Jurkat, Clone E6-1 (cell line): ENCODE data around the gene TDRKH.
"Not testable (repeated sequence)": the region's sequence is repeated elsewhere in the genome, so short reads cannot be mapped to it uniquely, and the experiment has no call there.

Experiments
- DNase-seq: peaks from one replicate; pipeline ENCODE4 v3.0.0-alpha.2; 2011; ENCODE audit warnings: low read depth, low spot score
- H3K4me3 ChIP-seq: 2 replicates; pipeline ENCODE4 v1.5.1; 2011; ENCODE audit warnings: mild to moderate bottlenecking, low read length, control low read depth, moderate library complexity

Gene TDRKH

GRCh38 chr1:151775894-151776664 is 14.2 kb downstream of the TDRKH start:
- no peak overlapping the region for H3K4me3 ChIP-seq
- no peak for DNase-seq

DNA sequence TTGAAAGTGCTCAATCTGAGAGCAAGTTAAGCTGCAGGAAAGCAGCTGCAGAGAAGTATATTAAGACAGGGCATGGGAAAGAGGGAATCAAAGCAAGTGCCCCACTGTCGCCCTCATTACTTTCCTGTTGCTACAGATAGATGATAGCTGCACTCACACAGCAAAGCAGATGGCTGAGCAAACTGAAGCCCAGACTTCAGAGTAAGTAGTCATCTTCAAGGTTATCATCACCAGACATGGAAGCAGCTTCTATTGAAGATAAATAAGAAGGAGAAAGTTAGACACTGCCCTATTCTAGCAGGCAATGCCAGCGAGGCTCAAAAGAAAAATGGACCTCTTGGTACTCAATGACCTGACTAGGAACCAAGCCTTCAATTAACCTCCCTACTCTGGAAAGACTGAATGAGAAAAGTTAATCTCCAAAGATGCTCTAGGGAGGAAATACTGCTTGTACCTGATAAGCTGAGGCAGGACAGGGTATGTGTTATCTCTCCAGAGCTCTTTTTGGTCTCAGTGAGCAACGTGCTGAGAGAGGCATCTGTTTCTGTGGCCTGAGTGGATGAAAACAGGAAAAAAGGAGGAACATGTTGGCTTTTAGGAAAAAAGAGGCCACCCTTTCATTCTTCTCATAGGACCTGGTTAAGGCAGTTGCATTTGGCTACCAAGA is 15.9 kb downstream of the TDRKH start:
- DNase-seq = no peak
- no peak overlapping the region for H3K4me3 ChIP-seq

DNA sequence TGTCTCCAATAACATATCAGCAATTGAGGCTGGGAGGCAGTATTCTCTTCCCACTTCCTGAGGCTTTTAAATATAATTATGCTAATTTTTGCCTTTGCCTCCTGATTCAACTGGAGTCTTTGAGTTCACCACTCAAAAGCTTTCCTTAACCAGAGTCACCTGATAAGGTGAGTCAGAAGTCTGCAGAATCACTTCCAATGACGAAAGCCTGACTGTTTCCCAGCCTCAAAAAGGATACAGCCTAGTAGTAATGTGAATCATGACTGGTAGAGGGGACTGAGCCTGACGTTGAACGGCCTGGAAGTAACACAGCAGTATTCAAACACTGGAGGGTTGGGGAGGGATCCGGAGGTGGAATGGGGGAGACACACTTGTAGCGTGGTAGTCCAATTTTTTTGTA is 16.6 kb downstream of the TDRKH start:
- no peak overlapping the region for H3K4me3 ChIP-seq
- DNase-seq = no peak

DNA sequence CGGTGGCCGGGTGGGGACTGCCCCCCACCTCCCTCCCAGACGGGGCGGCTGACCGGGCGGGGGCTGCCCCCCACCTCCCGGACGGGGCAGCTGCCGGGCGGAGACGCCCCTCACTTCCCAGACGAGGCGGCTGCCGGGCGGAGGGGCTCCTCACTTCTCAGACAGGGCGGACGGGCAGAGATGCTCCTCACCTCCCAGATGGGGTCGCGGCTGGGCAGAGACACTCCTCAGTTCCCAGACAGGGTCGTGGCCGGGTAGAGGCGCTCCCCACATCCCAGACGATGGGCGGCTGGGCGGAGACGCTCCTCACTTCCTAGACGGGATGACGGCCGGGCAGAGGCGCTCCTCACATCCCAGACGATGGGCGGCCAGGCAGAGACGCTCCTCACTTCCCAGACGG is 21.0 kb downstream of the TDRKH start:
- DNase-seq, H3K4me3 ChIP-seq: not testable (repeated sequence)

GRCh38 chr1:151768351-151769066 is 21.8 kb downstream of the TDRKH start:
- not testable (repeated sequence) for H3K4me3 ChIP-seq, DNase-seq

- peak overlapping the region; percentile 82 for H3K4me3 ChIP-seq
- DNase-seq = no peak
Measured at GRCh38 chr1:151763990-151764389, 26.3 kb downstream of the TDRKH start.

- peak within 1 kb of the TSS; percentile 82 for H3K4me3 ChIP-seq
- DNase-seq = peak; percentile 71
Measured at GRCh38 chr1:151762941-151763921, 27.1 kb downstream of the TDRKH start, which contains the start of gene MRPL9. Gene MRPL9, minus strand, starts transcription at chr1:151763496. Its CDS starts 17 bp downstream, at chr1:151763479.

DNA sequence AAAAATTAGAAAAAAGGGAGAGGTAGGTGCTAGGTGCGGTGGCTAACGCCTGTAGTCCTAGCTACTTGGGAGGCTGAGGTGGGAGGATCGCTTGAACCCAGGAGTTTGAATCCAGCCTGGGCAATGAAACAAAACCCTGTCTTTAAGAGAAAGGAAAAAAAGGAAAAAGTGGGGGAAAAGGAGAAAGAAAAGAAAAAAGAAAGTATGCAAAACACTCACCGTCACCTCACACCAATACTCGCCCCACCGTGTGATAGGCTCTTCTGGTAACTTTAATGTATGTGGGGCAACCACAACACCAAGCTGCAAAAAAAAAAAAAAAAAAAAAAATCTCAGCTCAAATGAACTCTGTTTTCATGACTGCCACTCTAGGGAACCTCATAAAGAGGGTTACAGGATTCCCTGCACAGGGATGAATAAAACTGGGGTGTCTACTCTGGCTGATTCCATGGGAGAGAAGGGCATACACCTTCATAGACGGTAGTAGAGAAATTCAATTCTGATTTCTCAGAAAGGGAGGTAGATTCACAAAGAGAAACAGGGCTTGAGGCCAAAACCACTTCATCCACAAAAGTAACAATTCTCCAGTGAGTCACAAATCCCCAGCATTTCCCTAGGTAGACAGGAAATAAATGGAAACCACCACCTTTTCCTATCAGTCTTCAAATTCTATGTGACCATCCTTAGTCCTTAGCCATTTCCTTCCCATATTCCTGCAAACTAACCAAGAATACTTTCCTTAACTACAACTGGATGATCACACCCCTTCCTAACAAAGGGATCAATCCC is 29.5 kb downstream of the TDRKH start:
- no peak for DNase-seq
- no peak overlapping the region for H3K4me3 ChIP-seq

- DNase-seq = no peak
- no peak overlapping the region for H3K4me3 ChIP-seq
Measured at GRCh38 chr1:151759241-151759640, 31.1 kb downstream of the TDRKH start.

DNA sequence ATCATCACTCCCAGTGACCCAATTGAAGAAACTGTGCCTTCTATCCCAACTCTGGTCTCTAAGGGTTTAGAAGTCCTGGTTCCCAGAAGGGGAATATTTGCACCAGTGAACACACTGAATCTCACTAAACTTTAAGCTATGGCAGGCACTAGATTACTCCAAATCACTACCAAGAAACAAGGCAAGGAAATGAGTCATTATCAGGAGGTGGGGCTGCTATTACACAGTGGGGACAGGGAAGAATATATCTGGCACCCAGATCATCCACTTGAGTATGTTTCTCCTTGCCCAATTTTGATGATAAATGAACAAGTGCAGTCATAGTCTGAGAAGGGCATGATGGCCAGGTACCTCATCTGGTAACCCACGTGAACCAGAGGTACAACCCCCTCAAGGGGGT is 34.0 kb downstream of the TDRKH start:
- no peak overlapping the region for H3K4me3 ChIP-seq
- DNase-seq = no peak

DNA sequence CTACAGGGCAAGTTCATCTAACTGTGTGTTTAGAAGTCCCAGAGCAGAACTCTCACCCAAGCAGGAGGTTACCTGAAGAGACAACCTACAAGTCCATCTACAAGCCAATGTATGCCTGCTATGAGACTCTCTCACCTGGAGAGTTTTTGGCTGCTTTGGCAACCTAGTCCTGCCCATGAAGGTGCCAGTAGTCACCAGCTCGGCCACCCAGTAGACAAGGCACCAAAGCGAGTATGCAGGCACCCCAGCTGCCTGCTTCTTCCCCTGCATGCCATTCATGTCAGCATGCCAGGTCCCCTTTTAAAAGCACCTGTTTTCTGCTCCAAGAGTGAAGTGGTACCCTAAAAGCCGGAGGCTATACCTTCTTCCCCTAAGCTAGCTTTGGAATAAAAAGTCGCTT is 48.8 kb downstream of the TDRKH start:
- no peak for DNase-seq
- H3K4me3 ChIP-seq = no peak overlapping the region

DNA sequence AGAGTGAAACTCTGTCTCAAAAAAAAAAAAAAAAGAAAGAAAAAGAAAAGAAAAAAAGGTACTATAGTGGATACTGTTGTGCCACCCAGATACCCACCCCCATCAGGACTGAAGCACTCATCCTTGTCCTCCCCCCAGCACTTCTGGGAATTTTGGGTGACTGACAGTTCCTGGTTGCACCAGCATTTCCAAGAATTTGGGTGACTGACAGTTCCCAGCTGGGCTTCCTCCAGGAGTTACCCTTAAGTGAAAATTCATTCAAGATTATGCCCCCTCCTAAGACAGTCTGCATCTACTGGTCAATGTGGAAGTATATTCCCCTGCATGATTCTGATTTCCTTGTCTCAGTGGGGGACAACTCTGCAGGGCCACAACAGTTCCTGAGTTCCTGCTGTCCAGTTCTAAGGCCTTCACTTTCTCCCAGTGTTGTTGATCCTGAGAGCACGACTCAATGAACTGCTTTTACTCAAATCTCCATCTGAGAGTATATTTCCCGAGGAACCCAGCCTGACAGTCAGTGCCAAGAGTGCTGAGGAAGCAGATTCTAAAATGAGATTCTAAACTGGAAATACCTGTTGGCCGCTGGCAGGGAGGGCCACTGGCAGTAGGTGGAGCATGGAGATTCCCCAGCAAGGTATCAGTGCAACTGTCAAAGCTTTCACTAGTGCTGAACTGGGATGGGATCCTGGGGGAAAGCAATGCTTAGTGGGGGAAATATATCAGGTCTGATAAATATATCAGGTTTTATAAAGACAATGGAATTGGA is 50.5 kb downstream of the TDRKH start:
- no peak for DNase-seq
- no peak overlapping the region for H3K4me3 ChIP-seq

DNA sequence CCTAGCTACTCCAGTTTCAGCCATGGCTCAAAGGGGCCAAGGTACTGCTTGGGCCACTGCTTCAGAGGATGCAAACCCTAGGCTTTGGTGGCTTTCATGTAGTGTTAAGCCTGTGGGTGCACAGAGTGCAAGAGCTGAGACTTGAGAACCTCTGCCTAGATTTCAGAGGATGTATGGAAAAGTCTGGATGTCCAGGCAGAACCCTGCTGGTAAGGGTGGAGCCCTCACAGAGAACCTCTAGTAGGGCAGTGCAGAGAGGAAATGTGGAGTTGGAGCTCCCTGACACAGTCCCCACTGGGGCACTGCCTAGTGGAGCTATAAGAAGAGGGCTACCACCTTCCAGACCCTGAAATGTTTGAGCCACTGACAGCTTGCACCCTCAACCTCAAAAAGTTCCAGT is 52.8 kb downstream of the TDRKH start:
- H3K4me3 ChIP-seq = no peak overlapping the region

DNA sequence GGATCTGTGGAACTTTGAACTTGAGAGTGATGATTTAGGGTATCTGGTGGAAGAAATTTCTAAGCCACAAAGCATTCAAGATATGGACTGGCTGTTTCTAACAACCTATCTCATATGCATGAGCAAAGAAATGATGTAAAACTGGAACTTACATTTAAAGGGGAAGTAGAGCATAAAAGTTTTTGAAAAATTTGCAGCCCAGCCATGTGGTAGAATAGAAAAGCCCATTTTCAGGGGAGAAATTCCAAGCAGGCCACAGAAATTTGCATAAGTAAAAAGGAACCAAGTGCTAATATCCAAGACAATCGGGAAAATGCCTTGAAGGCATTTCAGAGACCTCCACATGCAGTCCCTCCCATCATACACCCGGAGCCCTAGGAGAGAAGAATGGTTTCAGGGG is 53.3 kb downstream of the TDRKH start:
- DNase-seq = no peak
- H3K4me3 ChIP-seq = no peak overlapping the region

More for the DNA sequence above, 52.8 kb downstream of the TDRKH start:
- no peak for DNase-seq

GRCh38 chr1:151733995-151734394 is 56.3 kb downstream of the TDRKH start:
- H3K4me3 ChIP-seq, DNase-seq: not testable (repeated sequence)

DNA sequence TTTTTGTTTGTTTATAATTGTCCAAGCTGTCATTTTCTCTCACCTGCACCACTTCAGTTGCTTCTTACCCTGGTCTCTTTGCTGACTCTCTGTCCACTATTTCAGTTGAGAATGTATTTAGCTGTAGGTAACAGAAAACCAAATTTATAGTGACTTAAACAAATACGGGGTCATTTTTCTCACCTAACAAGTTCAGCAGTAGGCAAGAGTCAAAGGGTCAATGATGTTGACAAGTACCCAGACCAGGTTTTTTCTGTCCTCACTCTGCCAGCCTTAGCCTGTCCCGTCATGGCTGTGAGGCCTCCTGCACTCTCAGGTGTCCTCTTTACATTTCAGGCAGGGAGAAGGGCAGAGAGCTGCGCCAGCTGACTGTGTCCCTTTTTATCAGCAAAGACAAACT is 57.2 kb downstream of the TDRKH start:
- DNase-seq = no peak

DNA sequence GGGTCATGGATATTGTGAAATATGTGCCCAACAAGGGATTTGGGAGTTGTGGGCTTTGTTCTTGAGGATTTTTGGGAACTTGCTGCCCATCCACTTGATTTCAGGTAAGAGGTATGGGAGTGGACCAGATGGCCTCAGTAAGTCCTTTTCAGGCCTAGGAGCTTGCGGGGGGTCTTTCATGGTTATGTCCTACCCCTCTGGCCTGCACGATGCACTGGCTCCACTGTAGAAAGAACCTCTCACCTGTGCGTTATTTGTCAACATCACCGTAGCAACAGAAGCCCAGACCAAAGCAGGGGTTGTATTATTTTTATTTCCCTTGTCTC is 60.4 kb downstream of the TDRKH start:
- DNase-seq = no peak
- H3K4me3 ChIP-seq = no peak overlapping the region

More for the DNA sequence above, 57.2 kb downstream of the TDRKH start:
- no peak overlapping the region for H3K4me3 ChIP-seq
